Panc1 (cell line): ENCODE measurements around the gene THPO.

ENCODE experiments used
- POLR2AphosphoS5 ChIP-seq: IDR thresholded peaks from 2 replicates; pipeline ENCODE4 v1.6.1; 2012; ENCODE audit warnings: mild to moderate bottlenecking, low read depth, low read length, moderate library complexity
- TF ChIP-seq, protein P1 (sequence below): fragments of 450-650 bp; IDR thresholded peaks from 2 replicates; pipeline ENCODE4 v1.5.1; 2017; ENCODE audit warnings: mild to moderate bottlenecking
- TF ChIP-seq, protein P2 (sequence below), 2 experiments: IDR thresholded peaks; 2 replicates each; pipeline ENCODE4 v1.6.1; 2011 to 2012; ENCODE audit warnings: low read depth in 2 of 2, control low read depth in 1 of 2, low read length in 1 of 2, mild to moderate bottlenecking in 1 of 2, moderate library complexity in 1 of 2; ENCODE audit not compliant: insufficient read depth in 1 of 2

DNA sequence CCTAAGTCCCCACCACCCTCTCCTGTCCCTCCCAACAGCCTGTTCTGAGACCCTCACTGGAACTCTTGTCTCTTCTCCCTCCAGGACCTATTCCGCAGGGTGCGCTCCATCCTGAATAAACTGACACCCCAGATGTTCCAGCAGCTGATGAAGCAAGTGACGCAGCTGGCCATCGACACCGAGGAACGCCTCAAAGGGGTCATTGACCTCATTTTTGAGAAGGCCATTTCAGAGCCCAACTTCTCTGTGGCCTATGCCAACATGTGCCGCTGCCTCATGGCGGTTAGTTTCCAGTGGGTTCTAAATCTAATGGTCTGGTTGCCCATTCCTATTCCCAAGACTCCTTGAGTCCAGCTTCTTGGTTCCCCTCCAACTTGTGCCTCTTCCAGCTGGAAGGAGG is 54.3 kb downstream of the THPO start:
- TF ChIP-seq, protein P1, sequence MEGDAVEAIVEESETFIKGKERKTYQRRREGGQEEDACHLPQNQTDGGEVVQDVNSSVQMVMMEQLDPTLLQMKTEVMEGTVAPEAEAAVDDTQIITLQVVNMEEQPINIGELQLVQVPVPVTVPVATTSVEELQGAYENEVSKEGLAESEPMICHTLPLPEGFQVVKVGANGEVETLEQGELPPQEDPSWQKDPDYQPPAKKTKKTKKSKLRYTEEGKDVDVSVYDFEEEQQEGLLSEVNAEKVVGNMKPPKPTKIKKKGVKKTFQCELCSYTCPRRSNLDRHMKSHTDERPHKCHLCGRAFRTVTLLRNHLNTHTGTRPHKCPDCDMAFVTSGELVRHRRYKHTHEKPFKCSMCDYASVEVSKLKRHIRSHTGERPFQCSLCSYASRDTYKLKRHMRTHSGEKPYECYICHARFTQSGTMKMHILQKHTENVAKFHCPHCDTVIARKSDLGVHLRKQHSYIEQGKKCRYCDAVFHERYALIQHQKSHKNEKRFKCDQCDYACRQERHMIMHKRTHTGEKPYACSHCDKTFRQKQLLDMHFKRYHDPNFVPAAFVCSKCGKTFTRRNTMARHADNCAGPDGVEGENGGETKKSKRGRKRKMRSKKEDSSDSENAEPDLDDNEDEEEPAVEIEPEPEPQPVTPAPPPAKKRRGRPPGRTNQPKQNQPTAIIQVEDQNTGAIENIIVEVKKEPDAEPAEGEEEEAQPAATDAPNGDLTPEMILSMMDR, result no peak
- no peak; the same call in 1 of the 2 replicates for TF ChIP-seq POLR2AphosphoS5
- TF ChIP-seq, protein P2, sequence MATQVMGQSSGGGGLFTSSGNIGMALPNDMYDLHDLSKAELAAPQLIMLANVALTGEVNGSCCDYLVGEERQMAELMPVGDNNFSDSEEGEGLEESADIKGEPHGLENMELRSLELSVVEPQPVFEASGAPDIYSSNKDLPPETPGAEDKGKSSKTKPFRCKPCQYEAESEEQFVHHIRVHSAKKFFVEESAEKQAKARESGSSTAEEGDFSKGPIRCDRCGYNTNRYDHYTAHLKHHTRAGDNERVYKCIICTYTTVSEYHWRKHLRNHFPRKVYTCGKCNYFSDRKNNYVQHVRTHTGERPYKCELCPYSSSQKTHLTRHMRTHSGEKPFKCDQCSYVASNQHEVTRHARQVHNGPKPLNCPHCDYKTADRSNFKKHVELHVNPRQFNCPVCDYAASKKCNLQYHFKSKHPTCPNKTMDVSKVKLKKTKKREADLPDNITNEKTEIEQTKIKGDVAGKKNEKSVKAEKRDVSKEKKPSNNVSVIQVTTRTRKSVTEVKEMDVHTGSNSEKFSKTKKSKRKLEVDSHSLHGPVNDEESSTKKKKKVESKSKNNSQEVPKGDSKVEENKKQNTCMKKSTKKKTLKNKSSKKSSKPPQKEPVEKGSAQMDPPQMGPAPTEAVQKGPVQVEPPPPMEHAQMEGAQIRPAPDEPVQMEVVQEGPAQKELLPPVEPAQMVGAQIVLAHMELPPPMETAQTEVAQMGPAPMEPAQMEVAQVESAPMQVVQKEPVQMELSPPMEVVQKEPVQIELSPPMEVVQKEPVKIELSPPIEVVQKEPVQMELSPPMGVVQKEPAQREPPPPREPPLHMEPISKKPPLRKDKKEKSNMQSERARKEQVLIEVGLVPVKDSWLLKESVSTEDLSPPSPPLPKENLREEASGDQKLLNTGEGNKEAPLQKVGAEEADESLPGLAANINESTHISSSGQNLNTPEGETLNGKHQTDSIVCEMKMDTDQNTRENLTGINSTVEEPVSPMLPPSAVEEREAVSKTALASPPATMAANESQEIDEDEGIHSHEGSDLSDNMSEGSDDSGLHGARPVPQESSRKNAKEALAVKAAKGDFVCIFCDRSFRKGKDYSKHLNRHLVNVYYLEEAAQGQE (IDR thresholded peaks at IDR 0.05; ENCODE audit: insufficient read depth in 1 of 2, low read depth in 2 of 2, low read length in 1 of 2), result no peak
